ENCODE measurements around the gene USHBP1. TPM values are rescaled to one million over a fixed set of nuclear protein-coding genes. Genes with fewer than 3 reads are reported as not detected.

Gene USHBP1
- total RNA-seq, 1 donor from 2014 or later = not detected

GRCh38 chr19:17309198-17309964 is 44.8 kb upstream of the USHBP1 start, which contains the start of gene DDA1:
Gene DDA1, plus strand, starts transcription at chr19:17309563. Its CDS starts 92 bp downstream, at chr19:17309655.
- peaks cover 13% of the 10 kb centered on the region for H3K36me3 ChIP-seq (ENCODE audit: control insufficient read depth, insufficient read depth, low read length)
- DNase-seq (ENCODE audit: low read depth) (peak; percentile 99), FAIRE-seq (peak; percentile 99)

GRCh38 chr19:17307876-17308377 is 43.4 kb upstream of the USHBP1 start:
- Histone ChIP-seq H3K36me3 (ENCODE audit: control insufficient read depth, insufficient read depth, low read length) (peaks cover 7% of the 10 kb centered on the region), H3K27me3 (ENCODE audit: control insufficient read depth, insufficient read depth, low read length) (no peaks in the 10 kb centered on the region), H3K4me3 (ENCODE audit: low read depth, low read length) (no peak overlapping the region)
- TF ChIP-seq CTCF (IDR thresholded peaks at IDR 0.05; ENCODE audit: insufficient read depth, low read length, severe bottlenecking) = no peak
- no peak for FAIRE-seq
- DNase-seq (ENCODE audit: low read depth) = no peak

More at GRCh38 chr19:17309198-17309964, 44.8 kb upstream of the USHBP1 start, which contains the start of gene DDA1:
- TF ChIP-seq CTCF (IDR thresholded peaks at IDR 0.05; ENCODE audit: insufficient read depth, low read length, severe bottlenecking) = no peak
- Histone ChIP-seq H3K27me3 (ENCODE audit: control insufficient read depth, insufficient read depth, low read length) (no peaks in the 10 kb centered on the region), H3K4me3 (ENCODE audit: low read depth, low read length) (peak within 1 kb of the TSS; percentile 76)

GRCh38 chr19:17306285-17306714 is 41.8 kb upstream of the USHBP1 start:
- DNase-seq (ENCODE audit: low read depth) (no peak), FAIRE-seq (no peak)
- Histone ChIP-seq H3K27me3 (ENCODE audit: control insufficient read depth, insufficient read depth, low read length) (no peaks in the 10 kb centered on the region), H3K36me3 (ENCODE audit: control insufficient read depth, insufficient read depth, low read length) (no peaks in the 10 kb centered on the region), H3K4me3 (ENCODE audit: low read depth, low read length) (peak overlapping the region; percentile 64)
- no peak for TF ChIP-seq CTCF (IDR thresholded peaks at IDR 0.05; ENCODE audit: insufficient read depth, low read length, severe bottlenecking)

- TF ChIP-seq CTCF (IDR thresholded peaks at IDR 0.05; ENCODE audit: insufficient read depth, low read length, severe bottlenecking) = peak; percentile 94
- Histone ChIP-seq H3K27me3 (ENCODE audit: control insufficient read depth, insufficient read depth, low read length) (no peaks in the 10 kb centered on the region), H3K36me3 (ENCODE audit: control insufficient read depth, insufficient read depth, low read length) (no peaks in the 10 kb centered on the region), H3K4me3 (ENCODE audit: low read depth, low read length) (peak within 1 kb of the TSS; percentile 64)
- DNase-seq (ENCODE audit: low read depth) = peak; percentile 99
- FAIRE-seq = no peak
These were observed 41.2 kb upstream of the USHBP1 start, which contains the start of gene MRPL34 for GRCh38 chr19:17305517-17306284. Gene MRPL34, plus strand, starts transcription at chr19:17305872. Its CDS starts 21 bp downstream, at chr19:17305893.

DNA sequence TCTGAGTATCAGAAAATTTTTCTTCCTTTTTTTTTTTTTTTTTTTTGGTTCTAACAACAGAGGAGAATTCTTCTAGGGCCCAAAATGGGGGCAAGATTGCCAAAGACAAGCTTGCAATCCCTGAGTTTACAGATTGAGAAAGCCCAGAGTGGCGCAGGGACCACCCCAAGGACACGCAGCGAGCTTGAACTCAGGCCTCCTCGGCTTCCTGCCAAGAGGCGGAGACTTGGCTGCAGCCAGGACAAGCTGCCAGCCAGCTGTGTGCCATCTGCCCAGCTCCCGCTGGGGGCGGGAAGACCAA is 40.6 kb upstream of the USHBP1 start:
- no peak for DNase-seq (ENCODE audit: low read depth)
- FAIRE-seq = no peak

More for the DNA sequence above, 40.6 kb upstream of the USHBP1 start:
- Histone ChIP-seq H3K4me3 (ENCODE audit: low read depth, low read length) (no peak overlapping the region), H3K36me3 (ENCODE audit: control insufficient read depth, insufficient read depth, low read length) (no peaks in the 10 kb centered on the region), H3K27me3 (ENCODE audit: control insufficient read depth, insufficient read depth, low read length) (no peaks in the 10 kb centered on the region)
- TF ChIP-seq CTCF (IDR thresholded peaks at IDR 0.05; ENCODE audit: insufficient read depth, low read length, severe bottlenecking) = no peak

Data from bronchial epithelial cell (primary cell).